Endothelial cell (in vitro differentiated cells): ENCODE data around the gene KCNQ1OT1. TPM values are rescaled to one million over a fixed set of nuclear protein-coding genes. Genes with fewer than 3 reads are reported as not detected.

Experiments used
- DNase-seq: peaks from one replicate; pipeline ENCODE4 v3.0.0; 2021; ENCODE audit warnings: low spot score
- H3K27ac Mint-ChIP-seq: one replicate; pipeline ENCODE4 v1.8.0; 2021; ENCODE audit warnings: mixed read lengths, inconsistent platforms; ENCODE audit not compliant: unreplicated experiment
- H3K27me3 Mint-ChIP-seq: one replicate; pipeline ENCODE4 v1.8.0; 2021; ENCODE audit warnings: mild to moderate bottlenecking, moderate library complexity, mixed read lengths, inconsistent platforms; ENCODE audit not compliant: unreplicated experiment
- H3K36me3 Mint-ChIP-seq: one replicate; pipeline ENCODE4 v1.8.0; 2021; ENCODE audit warnings: mild to moderate bottlenecking, low read depth, mixed read lengths, inconsistent platforms; ENCODE audit not compliant: unreplicated experiment
- H3K4me1 Mint-ChIP-seq: one replicate; pipeline ENCODE4 v1.8.0; 2021; ENCODE audit warnings: mild to moderate bottlenecking, mixed read lengths, inconsistent platforms; ENCODE audit not compliant: unreplicated experiment
- H3K4me3 Mint-ChIP-seq: one replicate; pipeline ENCODE4 v1.8.0; 2021; ENCODE audit warnings: mild to moderate bottlenecking, mixed read lengths, inconsistent platforms; ENCODE audit not compliant: unreplicated experiment
- H3K9me3 Mint-ChIP-seq: one replicate; pipeline ENCODE4 v1.8.0; 2021; ENCODE audit warnings: mixed read lengths, inconsistent platforms; ENCODE audit not compliant: unreplicated experiment
- CTCF ChIP-seq: fragments of 200-600 bp; sonication (generic); IDR thresholded peaks from one replicate; pipeline ENCODE4 v1.5.0; 2021; ENCODE audit warnings: antibody characterized with exemption; ENCODE audit not compliant: unreplicated experiment
- total RNA-seq: library from RNA; stranded (reverse); fragmentation: NEBNext Ultra II Directional; extraction: Animal tissue kit (Norgen Biotek cat#: 25700); gene quantifications from one replicate; pipeline ENCODE4 v1.2.1, GENCODE V29; 2021; ENCODE audit not compliant: unreplicated experiment

The KCNQ1OT1 gene
- total RNA-seq, 1 donor from 2014 or later: 1.2 TPM

GRCh38 chr11:2687223-2687530, 12.6 kb downstream of the KCNQ1OT1 start:
- Mint-ChIP-seq H3K27me3 (peaks cover 11% of the 10 kb centered on the region), H3K9me3 (no peaks in the 10 kb centered on the region), H3K4me1 (peaks cover 8% of the 10 kb centered on the region), H3K36me3 (peaks cover 15% of the 10 kb centered on the region), H3K27ac (no peak overlapping the region), H3K4me3 (no peak overlapping the region)
- TF ChIP-seq CTCF: no peak
- no peak for DNase-seq

GRCh38 chr11:2686360-2687222, 13.2 kb downstream of the KCNQ1OT1 start:
- H3K36me3 Mint-ChIP-seq: peaks cover 9% of the 10 kb centered on the region
- peaks cover 5% of the 10 kb centered on the region for H3K4me1 Mint-ChIP-seq
- H3K27ac Mint-ChIP-seq: no peak overlapping the region
- no peaks in the 10 kb centered on the region for H3K9me3 Mint-ChIP-seq
- H3K4me3 Mint-ChIP-seq: no peak overlapping the region
- TF ChIP-seq CTCF: no peak
- DNase-seq: no peak
- H3K27me3 Mint-ChIP-seq: peaks cover 6% of the 10 kb centered on the region

GRCh38 chr11:2685566-2686359, 14.0 kb downstream of the KCNQ1OT1 start:
- no peak overlapping the region for H3K27ac Mint-ChIP-seq
- no peaks in the 10 kb centered on the region for H3K9me3 Mint-ChIP-seq
- peaks cover 7% of the 10 kb centered on the region for H3K4me1 Mint-ChIP-seq

GRCh38 chr11:2685051-2685450, 14.7 kb downstream of the KCNQ1OT1 start:
- no peak for DNase-seq
- H3K4me1 Mint-ChIP-seq: peaks cover 7% of the 10 kb centered on the region
- H3K4me3 Mint-ChIP-seq: no peak overlapping the region

More at GRCh38 chr11:2685566-2686359, 14.0 kb downstream of the KCNQ1OT1 start:
- Mint-ChIP-seq H3K36me3 (peaks cover 9% of the 10 kb centered on the region), H3K27me3 (peaks cover 6% of the 10 kb centered on the region), H3K4me3 (no peak overlapping the region)
- DNase-seq: no peak
- no peak for TF ChIP-seq CTCF

More at GRCh38 chr11:2685051-2685450, 14.7 kb downstream of the KCNQ1OT1 start:
- Mint-ChIP-seq H3K27ac (no peak overlapping the region), H3K36me3 (peaks cover 7% of the 10 kb centered on the region), H3K9me3 (no peaks in the 10 kb centered on the region), H3K27me3 (peaks cover 4% of the 10 kb centered on the region)
- no peak for TF ChIP-seq CTCF
